ENCODE measurements around the gene EID1. TPM values are rescaled to one million over a fixed set of nuclear protein-coding genes. Genes with fewer than 3 reads are reported as not detected.
"Not testable (repeated sequence)": the region's sequence is repeated elsewhere in the genome, so short reads cannot be mapped to it uniquely, and the experiment has no call there.

The EID1 gene
- polyA plus RNA-seq, 4 donors: 81.3 to 133 (median 91.5) TPM

DNA sequence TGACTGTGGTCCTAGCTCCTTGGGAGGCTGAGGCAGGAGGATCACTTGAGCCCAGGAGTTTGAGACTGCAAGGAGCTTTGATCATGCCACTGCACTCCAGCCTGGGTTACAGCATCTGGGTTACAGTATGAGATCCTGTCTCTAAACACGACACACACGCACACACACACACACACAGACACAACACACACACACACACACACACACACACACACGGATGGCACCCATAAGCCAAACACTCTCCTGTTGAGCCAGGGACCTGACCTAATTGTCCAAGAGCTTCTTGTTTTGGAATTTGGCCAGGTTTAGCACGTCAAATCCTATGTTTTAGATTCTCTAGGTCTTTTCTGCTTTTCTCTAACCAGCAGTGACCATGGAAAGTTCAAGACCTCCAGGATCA, 26.8 kb downstream of the EID1 start:
- Histone ChIP-seq H3K27me3 (ENCODE audit: control insufficient read depth in 3 of 3, insufficient read depth in 3 of 3, low read length in 3 of 3) (no peaks in the 10 kb centered on the region), H3K4me3 (ENCODE audit: low read depth in 1 of 3, low read length in 3 of 3) (no peak overlapping the region), H3K4me1 (ENCODE audit: control insufficient read depth in 3 of 3, insufficient read depth in 2 of 3, low read depth in 1 of 3, low read length in 2 of 3) (no peaks in the 10 kb centered on the region), H3K36me3 (ENCODE audit: control insufficient read depth in 3 of 3, insufficient read depth in 2 of 3, low read depth in 1 of 3, low read length in 3 of 3) (no peaks in the 10 kb centered on the region), H3K27ac (ENCODE audit: low read depth in 1 of 3, low read length in 2 of 3) (no peak overlapping the region), H3K9me3 (ENCODE audit: control insufficient read depth in 2 of 2, insufficient read depth in 1 of 2, low read depth in 1 of 2, low read length in 1 of 2) (no peaks in the 10 kb centered on the region)
- no peak for FAIRE-seq
- WGBS, 3 donors: 78 to 88% (median 85%) methylated on average over 4 of the region's 4 CpGs
- no peak for DNase-seq

DNA sequence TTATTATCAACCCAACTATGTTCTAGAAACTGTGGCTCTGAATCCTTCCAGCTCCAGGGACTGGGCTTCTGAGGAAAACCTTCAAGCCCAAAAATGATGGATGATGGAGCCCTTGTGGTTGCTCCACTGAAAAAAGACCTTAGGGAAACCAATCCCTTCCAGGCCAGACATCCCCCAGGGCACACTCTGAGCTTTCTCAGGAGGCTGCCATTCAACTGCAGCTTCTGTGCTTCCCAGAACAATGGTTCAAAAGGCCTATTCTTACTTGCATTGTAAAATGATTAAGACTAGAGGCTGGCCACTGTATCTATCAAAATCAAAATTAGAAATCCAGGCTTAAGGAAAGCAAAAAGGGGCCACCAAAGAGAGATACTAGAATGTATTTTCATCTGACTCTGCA, 27.3 kb downstream of the EID1 start:
- H3K27ac ChIP-seq (ENCODE audit: low read depth in 1 of 3, low read length in 2 of 3): no peak overlapping the region
- no peaks in the 10 kb centered on the region for H3K36me3 ChIP-seq (ENCODE audit: control insufficient read depth in 3 of 3, insufficient read depth in 2 of 3, low read depth in 1 of 3, low read length in 3 of 3)
- H3K9me3 ChIP-seq (ENCODE audit: control insufficient read depth in 2 of 2, insufficient read depth in 1 of 2, low read depth in 1 of 2, low read length in 1 of 2): no peaks in the 10 kb centered on the region
- no peaks in the 10 kb centered on the region for H3K27me3 ChIP-seq (ENCODE audit: control insufficient read depth in 3 of 3, insufficient read depth in 3 of 3, low read length in 3 of 3)
- H3K4me1 ChIP-seq (ENCODE audit: control insufficient read depth in 3 of 3, insufficient read depth in 2 of 3, low read depth in 1 of 3, low read length in 2 of 3): no peaks in the 10 kb centered on the region
- H3K4me3 ChIP-seq (ENCODE audit: low read depth in 1 of 3, low read length in 3 of 3): no peak overlapping the region
- DNase-seq (no peak), FAIRE-seq (no peak)

GRCh38 chr15:48905847-48906246, 27.9 kb downstream of the EID1 start:
- no peaks in the 10 kb centered on the region for H3K36me3 ChIP-seq (ENCODE audit: control insufficient read depth in 3 of 3, insufficient read depth in 2 of 3, low read depth in 1 of 3, low read length in 3 of 3)
- H3K4me1 ChIP-seq (ENCODE audit: control insufficient read depth in 3 of 3, insufficient read depth in 2 of 3, low read depth in 1 of 3, low read length in 2 of 3): no peaks in the 10 kb centered on the region
- no peak for FAIRE-seq
- H3K27ac ChIP-seq (ENCODE audit: low read depth in 1 of 3, low read length in 2 of 3): no peak overlapping the region
- H3K27me3 ChIP-seq (ENCODE audit: control insufficient read depth in 3 of 3, insufficient read depth in 3 of 3, low read length in 3 of 3): no peaks in the 10 kb centered on the region
- WGBS, 3 donors: 69 to 85% (median 82%) methylated on average over 1 of the region's 1 CpG
- no peak overlapping the region for H3K4me3 ChIP-seq (ENCODE audit: low read depth in 1 of 3, low read length in 3 of 3)
- H3K9me3 ChIP-seq (ENCODE audit: control insufficient read depth in 2 of 2, insufficient read depth in 1 of 2, low read depth in 1 of 2, low read length in 1 of 2): no peaks in the 10 kb centered on the region
- DNase-seq: no peak

DNA sequence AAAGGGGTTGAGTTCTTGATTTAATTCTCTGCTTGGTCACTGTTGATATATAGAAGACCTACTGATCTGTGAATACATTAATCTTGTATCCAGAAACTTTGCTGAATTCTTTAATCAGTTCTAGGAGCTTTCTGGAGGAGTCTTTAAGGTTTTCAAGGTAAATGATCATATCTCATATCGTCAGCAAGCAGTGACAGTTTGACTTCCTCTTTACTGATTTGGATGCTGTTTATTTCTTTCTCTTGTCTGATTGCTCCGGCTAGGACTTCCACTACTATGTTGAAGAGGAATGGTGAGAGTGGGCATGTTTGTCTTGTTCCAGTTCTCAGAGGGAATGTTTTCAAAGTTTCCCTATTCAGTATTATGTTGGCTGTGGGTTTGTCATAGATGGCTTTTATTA, 31.4 kb downstream of the EID1 start:
- H3K27me3 ChIP-seq (ENCODE audit: control insufficient read depth in 3 of 3, insufficient read depth in 3 of 3, low read length in 3 of 3); H3K27ac ChIP-seq (ENCODE audit: low read depth in 1 of 3, low read length in 2 of 3); H3K9me3 ChIP-seq (ENCODE audit: control insufficient read depth in 2 of 2, insufficient read depth in 1 of 2, low read depth in 1 of 2, low read length in 1 of 2); DNase-seq; FAIRE-seq; H3K4me3 ChIP-seq (ENCODE audit: low read depth in 1 of 3, low read length in 3 of 3); H3K4me1 ChIP-seq (ENCODE audit: control insufficient read depth in 3 of 3, insufficient read depth in 2 of 3, low read depth in 1 of 3, low read length in 2 of 3); H3K36me3 ChIP-seq (ENCODE audit: control insufficient read depth in 3 of 3, insufficient read depth in 2 of 3, low read depth in 1 of 3, low read length in 3 of 3): not testable (repeated sequence)
- WGBS, 3 donors: 55 to 77% (median 64%) methylated on average over 2 of the region's 2 CpGs

DNA sequence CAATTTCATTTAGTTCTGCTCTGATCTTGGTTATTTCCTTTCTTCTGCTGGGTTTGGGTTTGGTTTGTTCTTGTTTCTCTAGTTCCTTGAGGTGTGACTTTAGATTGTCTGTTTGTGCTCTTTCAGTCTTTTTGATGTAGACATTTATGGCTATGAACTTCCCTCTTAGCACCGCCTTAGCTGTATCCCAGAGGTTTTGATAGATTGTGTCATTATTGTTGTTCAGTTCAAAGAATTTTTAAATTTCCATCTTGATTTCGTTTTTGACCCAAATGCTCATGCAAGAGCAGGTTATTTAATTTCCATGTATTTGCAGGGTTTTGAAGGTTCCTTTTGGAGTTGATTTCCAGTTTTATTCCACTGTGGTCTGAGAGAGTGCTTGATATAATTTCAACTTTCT, 32.6 kb downstream of the EID1 start:
- not testable (repeated sequence) for FAIRE-seq; H3K36me3 ChIP-seq (ENCODE audit: control insufficient read depth in 3 of 3, insufficient read depth in 2 of 3, low read depth in 1 of 3, low read length in 3 of 3); H3K27ac ChIP-seq (ENCODE audit: low read depth in 1 of 3, low read length in 2 of 3); H3K9me3 ChIP-seq (ENCODE audit: control insufficient read depth in 2 of 2, insufficient read depth in 1 of 2, low read depth in 1 of 2, low read length in 1 of 2); H3K4me3 ChIP-seq (ENCODE audit: low read depth in 1 of 3, low read length in 3 of 3); H3K27me3 ChIP-seq (ENCODE audit: control insufficient read depth in 3 of 3, insufficient read depth in 3 of 3, low read length in 3 of 3); DNase-seq; H3K4me1 ChIP-seq (ENCODE audit: control insufficient read depth in 3 of 3, insufficient read depth in 2 of 3, low read depth in 1 of 3, low read length in 2 of 3)
- 56 to 79% (median 64%) methylated on average over 2 of the region's 2 CpGs for WGBS, 3 donors

DNA sequence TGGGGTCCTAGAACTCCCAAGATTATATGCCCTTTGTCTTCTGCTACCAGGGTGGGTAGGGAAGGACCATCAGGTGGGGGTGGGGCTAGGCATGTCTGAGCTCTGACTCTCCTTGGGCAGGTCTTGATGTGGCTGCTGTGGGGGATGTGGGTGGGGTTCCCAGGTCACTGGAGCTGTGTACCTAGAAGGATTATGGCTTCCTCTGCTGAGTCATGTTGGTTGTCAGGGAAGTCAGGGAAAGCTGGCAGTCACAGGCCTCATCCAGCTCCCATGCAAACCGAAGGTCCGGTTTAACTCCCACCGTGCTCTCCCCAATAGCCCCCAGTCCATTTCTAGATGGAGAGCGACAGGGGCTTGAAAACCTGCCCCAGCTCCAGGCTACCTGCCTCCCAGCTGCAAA, 35.2 kb downstream of the EID1 start:
- Histone ChIP-seq H3K27me3 (ENCODE audit: control insufficient read depth in 3 of 3, insufficient read depth in 3 of 3, low read length in 3 of 3) (no peaks in the 10 kb centered on the region), H3K27ac (ENCODE audit: low read depth in 1 of 3, low read length in 2 of 3) (no peak overlapping the region), H3K4me1 (ENCODE audit: control insufficient read depth in 3 of 3, insufficient read depth in 2 of 3, low read depth in 1 of 3, low read length in 2 of 3) (peaks cover 0 to 3% (median 0%) of the 10 kb centered on the region in 3 donors), H3K9me3 (ENCODE audit: control insufficient read depth in 2 of 2, insufficient read depth in 1 of 2, low read depth in 1 of 2, low read length in 1 of 2) (no peaks in the 10 kb centered on the region), H3K4me3 (ENCODE audit: low read depth in 1 of 3, low read length in 3 of 3) (no peak overlapping the region), H3K36me3 (ENCODE audit: control insufficient read depth in 3 of 3, insufficient read depth in 2 of 3, low read depth in 1 of 3, low read length in 3 of 3) (no peaks in the 10 kb centered on the region)
- 94 to 96% (median 96%) methylated on average over 4 of the region's 4 CpGs for WGBS, 3 donors
- FAIRE-seq: no peak
- DNase-seq: no peak

GRCh38 chr15:48914717-48915116, 36.8 kb downstream of the EID1 start:
- DNase-seq (no peak), FAIRE-seq (no peak)
- Histone ChIP-seq H3K36me3 (ENCODE audit: control insufficient read depth in 3 of 3, insufficient read depth in 2 of 3, low read depth in 1 of 3, low read length in 3 of 3) (no peaks in the 10 kb centered on the region), H3K9me3 (ENCODE audit: control insufficient read depth in 2 of 2, insufficient read depth in 1 of 2, low read depth in 1 of 2, low read length in 1 of 2) (no peaks in the 10 kb centered on the region), H3K4me3 (ENCODE audit: low read depth in 1 of 3, low read length in 3 of 3) (no peak overlapping the region), H3K27ac (ENCODE audit: low read depth in 1 of 3, low read length in 2 of 3) (no peak overlapping the region), H3K4me1 (ENCODE audit: control insufficient read depth in 3 of 3, insufficient read depth in 2 of 3, low read depth in 1 of 3, low read length in 2 of 3) (peaks cover 0 to 3% (median 0%) of the 10 kb centered on the region in 3 donors), H3K27me3 (ENCODE audit: control insufficient read depth in 3 of 3, insufficient read depth in 3 of 3, low read length in 3 of 3) (no peaks in the 10 kb centered on the region)
- 94 to 97% (median 97%) methylated on average over 3 of the region's 3 CpGs for WGBS, 3 donors

DNA sequence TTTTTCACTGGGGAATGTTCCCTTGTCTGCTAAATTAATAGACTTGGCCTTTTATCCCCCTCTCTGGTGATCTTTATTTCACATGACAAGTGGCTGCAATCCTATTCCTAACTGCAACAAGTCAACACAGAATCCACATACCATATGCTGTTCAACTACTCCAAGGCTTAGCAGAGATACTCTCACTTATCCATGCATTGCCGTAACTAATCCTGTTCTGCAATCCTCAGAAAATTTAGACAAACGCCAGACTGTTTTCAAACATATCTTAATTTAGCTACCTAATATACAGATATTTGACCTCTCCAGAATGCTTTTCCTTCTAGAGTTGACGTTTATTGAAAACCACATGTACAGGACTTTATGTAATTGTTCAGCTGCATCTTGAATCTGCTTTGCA, 37.9 kb downstream of the EID1 start:
- Histone ChIP-seq H3K36me3 (ENCODE audit: control insufficient read depth in 3 of 3, insufficient read depth in 2 of 3, low read depth in 1 of 3, low read length in 3 of 3) (no peaks in the 10 kb centered on the region), H3K27ac (ENCODE audit: low read depth in 1 of 3, low read length in 2 of 3) (no peak overlapping the region), H3K27me3 (ENCODE audit: control insufficient read depth in 3 of 3, insufficient read depth in 3 of 3, low read length in 3 of 3) (no peaks in the 10 kb centered on the region), H3K4me3 (ENCODE audit: low read depth in 1 of 3, low read length in 3 of 3) (no peak overlapping the region), H3K4me1 (ENCODE audit: control insufficient read depth in 3 of 3, insufficient read depth in 2 of 3, low read depth in 1 of 3, low read length in 2 of 3) (peaks cover 0 to 3% (median 0%) of the 10 kb centered on the region in 3 donors), H3K9me3 (ENCODE audit: control insufficient read depth in 2 of 2, insufficient read depth in 1 of 2, low read depth in 1 of 2, low read length in 1 of 2) (no peaks in the 10 kb centered on the region)
- FAIRE-seq: no peak
- WGBS, 3 donors: 36 to 54% (median 50%) methylated on average over 3 of the region's 3 CpGs
- no peak for DNase-seq

DNA sequence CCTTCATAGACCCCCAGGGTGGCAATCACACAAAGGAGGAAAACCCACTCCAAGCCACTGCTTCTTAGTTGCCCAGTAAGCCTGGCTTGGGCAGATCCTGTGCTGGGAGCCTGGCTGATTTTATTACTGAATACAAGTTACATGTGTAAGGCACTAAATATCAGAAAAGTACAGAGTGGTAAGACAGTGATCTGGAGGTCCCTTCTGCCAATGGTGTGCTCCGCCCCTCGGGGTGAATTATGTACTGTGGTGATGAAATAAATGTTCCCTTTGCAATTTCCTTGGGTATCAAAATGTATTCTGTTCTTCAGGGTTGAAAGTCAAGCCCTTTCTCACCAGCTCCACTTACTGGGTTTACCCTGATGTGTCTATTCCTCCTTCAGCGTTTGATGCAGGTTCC, 38.8 kb downstream of the EID1 start:
- Histone ChIP-seq H3K27me3 (ENCODE audit: control insufficient read depth in 3 of 3, insufficient read depth in 3 of 3, low read length in 3 of 3) (no peaks in the 10 kb centered on the region), H3K4me1 (ENCODE audit: control insufficient read depth in 3 of 3, insufficient read depth in 2 of 3, low read depth in 1 of 3, low read length in 2 of 3) (peaks cover 0 to 3% (median 0%) of the 10 kb centered on the region in 3 donors), H3K36me3 (ENCODE audit: control insufficient read depth in 3 of 3, insufficient read depth in 2 of 3, low read depth in 1 of 3, low read length in 3 of 3) (no peaks in the 10 kb centered on the region), H3K4me3 (ENCODE audit: low read depth in 1 of 3, low read length in 3 of 3) (no peak overlapping the region), H3K9me3 (ENCODE audit: control insufficient read depth in 2 of 2, insufficient read depth in 1 of 2, low read depth in 1 of 2, low read length in 1 of 2) (no peaks in the 10 kb centered on the region), H3K27ac (ENCODE audit: low read depth in 1 of 3, low read length in 2 of 3) (no peak overlapping the region)
- DNase-seq (no peak), FAIRE-seq (no peak)
- WGBS, 3 donors: 81 to 89% (median 88%) methylated on average over 3 of the region's 3 CpGs

Data from small intestine (tissue), 7 donors.